Measurements from ENCODE around the gene IRF1. TPM values are rescaled to one million over a fixed set of nuclear protein-coding genes. Genes with fewer than 3 reads are reported as not detected.

IRF1 gene
- total RNA-seq, 4 donors from 2014 or later, result 20.6 to 289 (median 29.6) TPM

DNA sequence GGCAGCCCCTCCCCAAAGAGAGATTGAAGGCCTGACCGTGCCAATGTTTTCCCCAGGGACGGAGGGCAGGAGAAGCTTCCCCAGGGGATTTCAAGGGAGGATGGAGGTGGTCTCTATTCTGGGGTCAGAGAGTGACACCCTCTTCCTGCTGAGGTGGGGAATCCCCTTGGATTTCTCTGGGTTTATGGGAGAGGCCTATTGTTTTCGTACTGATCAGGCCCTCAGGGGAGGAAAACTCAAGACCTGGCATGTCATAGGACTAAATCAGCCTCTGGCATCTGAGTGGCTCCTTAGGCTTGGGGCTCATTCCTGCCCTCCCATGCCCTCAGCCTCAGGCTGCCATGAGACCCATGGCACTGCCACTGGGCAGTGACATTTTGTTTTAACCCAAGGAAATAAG is 44.6 kb downstream of the IRF1 start:
- H3K27me3 ChIP-seq, result no peaks in the 10 kb centered on the region
- TF ChIP-seq EP300 (IDR thresholded peaks at IDR 0.05) (no peak), POLR2AphosphoS5 (IDR thresholded peaks at IDR 0.05) (no peak), POLR2A (IDR thresholded peaks at IDR 0.05; ENCODE audit: low read depth) (no peak)
- TF ChIP-seq, protein P1, sequence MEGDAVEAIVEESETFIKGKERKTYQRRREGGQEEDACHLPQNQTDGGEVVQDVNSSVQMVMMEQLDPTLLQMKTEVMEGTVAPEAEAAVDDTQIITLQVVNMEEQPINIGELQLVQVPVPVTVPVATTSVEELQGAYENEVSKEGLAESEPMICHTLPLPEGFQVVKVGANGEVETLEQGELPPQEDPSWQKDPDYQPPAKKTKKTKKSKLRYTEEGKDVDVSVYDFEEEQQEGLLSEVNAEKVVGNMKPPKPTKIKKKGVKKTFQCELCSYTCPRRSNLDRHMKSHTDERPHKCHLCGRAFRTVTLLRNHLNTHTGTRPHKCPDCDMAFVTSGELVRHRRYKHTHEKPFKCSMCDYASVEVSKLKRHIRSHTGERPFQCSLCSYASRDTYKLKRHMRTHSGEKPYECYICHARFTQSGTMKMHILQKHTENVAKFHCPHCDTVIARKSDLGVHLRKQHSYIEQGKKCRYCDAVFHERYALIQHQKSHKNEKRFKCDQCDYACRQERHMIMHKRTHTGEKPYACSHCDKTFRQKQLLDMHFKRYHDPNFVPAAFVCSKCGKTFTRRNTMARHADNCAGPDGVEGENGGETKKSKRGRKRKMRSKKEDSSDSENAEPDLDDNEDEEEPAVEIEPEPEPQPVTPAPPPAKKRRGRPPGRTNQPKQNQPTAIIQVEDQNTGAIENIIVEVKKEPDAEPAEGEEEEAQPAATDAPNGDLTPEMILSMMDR (IDR thresholded peaks at IDR 0.05), result no peak
- peaks cover 38 to 80% (median 69%) of the 10 kb centered on the region in 4 donors for H3K4me1 ChIP-seq
- no peaks in the 10 kb centered on the region for H3K9me3 ChIP-seq
- no peak overlapping the region for H3K4me3 ChIP-seq
- 78% methylated on average over 3 of the region's 3 CpGs for WGBS
- intact Hi-C loops (cut with DNase I), result no loop called here
- peak overlapping the region; percentile 56 to 73 (median 66) for H3K27ac ChIP-seq (replicated peaks in 1 of 4)
- H3K36me3 ChIP-seq, result peaks cover 0 to 11% (median 2%) of the 10 kb centered on the region in 4 donors
- DNase-seq (ENCODE audit: extremely low spot score), result no peak

DNA sequence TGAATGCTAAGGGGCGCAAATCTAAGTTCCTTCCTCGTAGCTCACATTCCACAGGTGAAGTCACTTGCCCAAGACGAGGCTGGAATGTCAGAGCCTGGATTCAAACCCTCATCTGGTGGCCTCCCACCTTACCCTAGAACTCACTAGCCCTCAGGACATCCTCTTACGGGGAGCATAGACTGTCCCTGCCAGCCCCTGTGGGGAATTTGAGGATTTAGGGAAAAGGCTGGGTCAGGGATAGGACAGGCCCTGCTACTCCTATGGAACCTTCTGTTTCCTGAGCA is 45.0 kb downstream of the IRF1 start:
- H3K4me1 ChIP-seq, result peaks cover 38 to 80% (median 71%) of the 10 kb centered on the region in 4 donors
- no peak for DNase-seq (ENCODE audit: extremely low spot score)
- H3K9me3 ChIP-seq, result no peaks in the 10 kb centered on the region
- H3K27me3 ChIP-seq, result no peaks in the 10 kb centered on the region
- no peak overlapping the region for H3K4me3 ChIP-seq
- WGBS, result 88% methylated on average over 4 of the region's 4 CpGs
- intact Hi-C loops (cut with DNase I), result no loop called here
- H3K27ac ChIP-seq (replicated peaks in 1 of 4), result peak overlapping the region; percentile 56 to 73 (median 66)
- peaks cover 0 to 7% (median under 1%) of the 10 kb centered on the region in 4 donors for H3K36me3 ChIP-seq
- no peak for TF ChIP-seq POLR2A (IDR thresholded peaks at IDR 0.05; ENCODE audit: low read depth)
- no peak for TF ChIP-seq EP300 (IDR thresholded peaks at IDR 0.05)
- TF ChIP-seq POLR2AphosphoS5 (IDR thresholded peaks at IDR 0.05), result no peak
- TF ChIP-seq, protein P1 (IDR thresholded peaks at IDR 0.05), result no peak

DNA sequence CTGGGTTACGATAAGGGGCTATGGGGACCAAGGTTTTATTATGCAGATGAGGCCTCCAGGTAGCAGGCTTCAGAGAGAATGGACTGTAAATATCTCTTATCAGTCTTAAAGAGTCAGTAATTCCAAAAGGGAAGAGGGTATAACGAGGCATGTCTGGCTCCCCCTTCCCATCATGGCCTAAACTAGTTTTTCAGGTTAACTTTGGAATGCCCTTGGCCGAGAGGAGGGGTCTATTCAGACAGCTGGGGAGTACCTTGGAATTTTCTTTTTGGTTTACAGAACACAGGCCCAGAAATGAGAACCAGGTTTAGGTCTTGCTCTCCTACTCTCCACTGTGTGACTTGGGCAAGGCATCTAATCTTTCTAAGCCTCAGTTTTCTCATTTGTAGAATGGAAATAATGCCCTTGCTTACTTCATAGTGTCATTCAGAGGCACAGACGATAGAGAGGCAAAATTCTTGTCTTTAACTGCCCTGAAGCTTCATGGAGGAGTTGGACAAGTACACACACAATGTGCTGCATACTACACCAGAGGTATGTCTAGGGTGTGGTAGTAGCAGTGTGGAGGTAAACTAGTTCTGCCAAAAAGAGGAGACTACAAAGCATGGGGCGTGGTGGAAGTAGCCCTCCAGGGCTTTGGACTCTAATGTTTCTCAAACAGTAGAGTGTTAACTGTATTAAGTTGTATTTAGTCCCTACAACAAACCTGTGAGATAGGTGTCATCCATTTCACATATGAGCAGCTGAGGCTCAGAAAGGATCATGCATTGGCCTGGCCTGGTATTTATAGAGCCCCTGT is 45.5 kb downstream of the IRF1 start:
- H3K4me3 ChIP-seq, result no peak overlapping the region
- H3K9me3 ChIP-seq, result no peaks in the 10 kb centered on the region
- TF ChIP-seq EP300 (IDR thresholded peaks at IDR 0.05) (no peak), POLR2AphosphoS5 (IDR thresholded peaks at IDR 0.05) (no peak), POLR2A (IDR thresholded peaks at IDR 0.05; ENCODE audit: low read depth) (no peak)
- TF ChIP-seq, protein P1 (IDR thresholded peaks at IDR 0.05), result no peak
- peaks cover 0 to 7% (median 0%) of the 10 kb centered on the region in 4 donors for H3K36me3 ChIP-seq
- peaks cover 42 to 85% (median 76%) of the 10 kb centered on the region in 4 donors for H3K4me1 ChIP-seq
- peak overlapping the region; percentile 56 to 73 (median 66) for H3K27ac ChIP-seq (replicated peaks in 1 of 4)
- intact Hi-C loops (cut with DNase I), result no loop called here
- 89% methylated on average over 5 of the region's 5 CpGs for WGBS
- H3K27me3 ChIP-seq, result no peaks in the 10 kb centered on the region
- DNase-seq (ENCODE audit: extremely low spot score), result no peak

DNA sequence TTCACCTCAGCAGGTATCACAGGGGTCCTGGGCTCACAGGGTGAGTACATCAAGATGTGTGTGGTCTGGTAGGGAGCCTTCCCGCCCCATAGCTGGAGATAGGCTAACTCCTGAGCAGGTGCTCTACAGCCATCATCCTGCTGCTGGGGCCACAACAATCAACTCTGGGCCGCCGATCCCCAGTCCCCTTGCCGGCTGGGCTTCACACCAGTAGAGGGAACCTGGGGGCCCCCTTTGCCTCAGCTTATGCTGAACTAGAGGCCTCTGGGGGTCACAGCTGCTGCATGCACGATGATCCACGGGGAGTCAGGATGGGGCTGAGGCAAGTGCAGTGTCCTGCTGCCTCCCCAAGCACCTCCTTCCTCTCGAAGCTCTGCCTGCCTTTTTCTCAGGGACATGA is 46.5 kb downstream of the IRF1 start:
- peaks cover 51 to 95% (median 86%) of the 10 kb centered on the region in 4 donors for H3K4me1 ChIP-seq
- WGBS, result 67% methylated on average over 1 of the region's 7 CpGs

More for the DNA sequence above, 46.5 kb downstream of the IRF1 start:
- Histone ChIP-seq H3K27ac (replicated peaks in 1 of 4) (peak overlapping the region in 1 of 4 donors; percentile 17), H3K4me3 (no peak overlapping the region), H3K27me3 (no peaks in the 10 kb centered on the region), H3K9me3 (no peaks in the 10 kb centered on the region), H3K36me3 (no peaks in the 10 kb centered on the region)
- TF ChIP-seq EP300 (IDR thresholded peaks at IDR 0.05) (no peak), POLR2AphosphoS5 (IDR thresholded peaks at IDR 0.05) (no peak), POLR2A (IDR thresholded peaks at IDR 0.05; ENCODE audit: low read depth) (no peak)
- TF ChIP-seq, protein P1 (IDR thresholded peaks at IDR 0.05), result no peak
- intact Hi-C loops (cut with DNase I), result no loop called here
- no peak for DNase-seq (ENCODE audit: extremely low spot score)
